ENCODE measurements around the gene ABLIM2. TPM values are rescaled to one million over a fixed set of nuclear protein-coding genes. Genes with fewer than 3 reads are reported as not detected.

Gene ABLIM2
- total RNA-seq, 4 donors from 2014 or later, result 4.2 to 28.5 (median 8.7) TPM

GRCh38 chr4:8127051-8127826 is 31.4 kb downstream of the ABLIM2 start:
- Histone ChIP-seq H3K9me3 (no peaks in the 10 kb centered on the region), H3K27me3 (no peaks in the 10 kb centered on the region), H3K36me3 (peaks cover 0 to 4% (median 0%) of the 10 kb centered on the region in 4 donors), H3K4me1 (peaks cover 0 to 5% (median 0%) of the 10 kb centered on the region in 4 donors), H3K4me3 (no peak overlapping the region), H3K27ac (replicated peaks in 1 of 4) (no peak overlapping the region)
- no peak for DNase-seq (ENCODE audit: extremely low spot score)
- TF ChIP-seq EP300 (IDR thresholded peaks at IDR 0.05) (no peak), POLR2A (IDR thresholded peaks at IDR 0.05; ENCODE audit: low read depth) (peak; percentile 61), POLR2AphosphoS5 (IDR thresholded peaks at IDR 0.05) (no peak)
- TF ChIP-seq, protein P1, sequence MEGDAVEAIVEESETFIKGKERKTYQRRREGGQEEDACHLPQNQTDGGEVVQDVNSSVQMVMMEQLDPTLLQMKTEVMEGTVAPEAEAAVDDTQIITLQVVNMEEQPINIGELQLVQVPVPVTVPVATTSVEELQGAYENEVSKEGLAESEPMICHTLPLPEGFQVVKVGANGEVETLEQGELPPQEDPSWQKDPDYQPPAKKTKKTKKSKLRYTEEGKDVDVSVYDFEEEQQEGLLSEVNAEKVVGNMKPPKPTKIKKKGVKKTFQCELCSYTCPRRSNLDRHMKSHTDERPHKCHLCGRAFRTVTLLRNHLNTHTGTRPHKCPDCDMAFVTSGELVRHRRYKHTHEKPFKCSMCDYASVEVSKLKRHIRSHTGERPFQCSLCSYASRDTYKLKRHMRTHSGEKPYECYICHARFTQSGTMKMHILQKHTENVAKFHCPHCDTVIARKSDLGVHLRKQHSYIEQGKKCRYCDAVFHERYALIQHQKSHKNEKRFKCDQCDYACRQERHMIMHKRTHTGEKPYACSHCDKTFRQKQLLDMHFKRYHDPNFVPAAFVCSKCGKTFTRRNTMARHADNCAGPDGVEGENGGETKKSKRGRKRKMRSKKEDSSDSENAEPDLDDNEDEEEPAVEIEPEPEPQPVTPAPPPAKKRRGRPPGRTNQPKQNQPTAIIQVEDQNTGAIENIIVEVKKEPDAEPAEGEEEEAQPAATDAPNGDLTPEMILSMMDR (IDR thresholded peaks at IDR 0.05), result no peak
- intact Hi-C loops (cut with DNase I), result no loop called here
- whole genome bisulfite sequencing, result 91% methylated on average over 10 of the region's 29 CpGs

DNA sequence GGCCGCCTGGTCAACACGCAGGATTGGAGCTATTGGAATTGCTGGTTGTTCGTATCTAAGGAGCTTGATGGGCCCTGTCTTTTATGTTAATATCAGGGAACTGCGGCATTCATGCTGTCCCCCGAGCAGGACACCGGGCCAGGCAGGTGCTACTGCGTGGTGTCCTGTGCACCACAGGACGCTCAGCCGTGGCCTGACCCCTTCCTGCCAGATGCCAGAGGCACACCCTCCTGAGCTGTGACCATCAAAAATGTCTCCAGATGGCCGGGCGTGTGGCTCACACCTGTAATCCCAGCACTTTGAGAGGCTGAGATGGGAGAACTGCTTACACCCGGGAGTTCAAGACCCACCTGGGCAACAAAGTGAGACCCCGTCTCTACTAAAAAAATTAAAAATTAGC is 32.1 kb downstream of the ABLIM2 start:
- WGBS, result 92% methylated on average over 13 of the region's 13 CpGs
- Histone ChIP-seq H3K4me1 (peaks cover 0 to 5% (median 0%) of the 10 kb centered on the region in 4 donors), H3K27ac (replicated peaks in 1 of 4) (no peak overlapping the region), H3K27me3 (no peaks in the 10 kb centered on the region), H3K4me3 (no peak overlapping the region), H3K9me3 (no peaks in the 10 kb centered on the region), H3K36me3 (peaks cover 0 to 4% (median 0%) of the 10 kb centered on the region in 4 donors)
- intact Hi-C loops (cut with DNase I), result no loop called here
- no peak for TF ChIP-seq POLR2AphosphoS5 (IDR thresholded peaks at IDR 0.05)
- TF ChIP-seq EP300 (IDR thresholded peaks at IDR 0.05), result no peak
- no peak for DNase-seq (ENCODE audit: extremely low spot score)

DNA sequence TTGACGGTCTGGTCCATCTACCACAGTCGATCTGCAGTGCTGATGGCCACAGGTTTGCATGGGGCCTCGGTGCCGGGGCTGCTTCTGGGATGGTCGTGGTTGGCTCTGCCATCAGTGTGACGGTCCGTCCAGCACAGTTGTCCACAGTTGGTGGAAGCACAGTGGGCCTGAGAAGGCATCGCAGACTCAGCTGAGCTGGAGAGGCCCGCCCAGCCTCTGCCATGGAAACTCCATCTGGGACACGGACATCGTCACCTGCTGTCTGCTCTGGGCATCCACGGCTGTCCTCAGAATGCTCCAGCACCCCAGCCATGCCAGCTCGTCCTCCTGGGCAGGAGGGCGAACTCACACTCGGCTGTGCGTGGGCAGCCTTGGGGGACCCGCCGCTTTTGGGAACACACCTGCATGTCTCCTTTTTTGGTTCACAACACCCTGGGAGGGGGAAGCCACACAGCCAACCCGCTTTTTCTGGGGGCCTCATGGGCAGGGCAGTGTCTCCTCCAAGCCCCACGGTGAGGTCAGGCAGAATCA is 33.0 kb downstream of the ABLIM2 start:
- Histone ChIP-seq H3K4me3 (no peak overlapping the region), H3K27ac (replicated peaks in 1 of 4) (no peak overlapping the region), H3K36me3 (peaks cover 0 to 4% (median 0%) of the 10 kb centered on the region in 4 donors), H3K27me3 (no peaks in the 10 kb centered on the region), H3K4me1 (peaks cover 0 to 5% (median 0%) of the 10 kb centered on the region in 4 donors), H3K9me3 (no peaks in the 10 kb centered on the region)
- 89% methylated on average over 10 of the region's 20 CpGs for WGBS
- no peak for DNase-seq (ENCODE audit: extremely low spot score)
- no peak for TF ChIP-seq POLR2A (IDR thresholded peaks at IDR 0.05; ENCODE audit: low read depth)
- TF ChIP-seq EP300 (IDR thresholded peaks at IDR 0.05), result no peak
- TF ChIP-seq POLR2AphosphoS5 (IDR thresholded peaks at IDR 0.05), result no peak
- TF ChIP-seq, protein P1 (IDR thresholded peaks at IDR 0.05), result no peak
- intact Hi-C loops (cut with DNase I), result no loop called here

GRCh38 chr4:8123870-8124269 is 34.7 kb downstream of the ABLIM2 start:
- Histone ChIP-seq H3K4me1 (peaks cover 0 to 5% (median 0%) of the 10 kb centered on the region in 4 donors), H3K36me3 (peaks cover 0 to 4% (median 0%) of the 10 kb centered on the region in 4 donors), H3K27ac (replicated peaks in 1 of 4) (no peak overlapping the region), H3K27me3 (no peaks in the 10 kb centered on the region), H3K4me3 (no peak overlapping the region), H3K9me3 (no peaks in the 10 kb centered on the region)
- 70% methylated on average over 5 of the region's 5 CpGs for WGBS
- no peak for DNase-seq (ENCODE audit: extremely low spot score)
- intact Hi-C loops (cut with DNase I), result no loop called here
- TF ChIP-seq POLR2AphosphoS5 (IDR thresholded peaks at IDR 0.05) (no peak), POLR2A (IDR thresholded peaks at IDR 0.05; ENCODE audit: low read depth) (no peak), EP300 (IDR thresholded peaks at IDR 0.05) (no peak)
- TF ChIP-seq, protein P1 (IDR thresholded peaks at IDR 0.05), result no peak

- Histone ChIP-seq H3K4me1 (peaks cover 0 to 5% (median 0%) of the 10 kb centered on the region in 4 donors), H3K27me3 (no peaks in the 10 kb centered on the region), H3K4me3 (no peak overlapping the region), H3K27ac (replicated peaks in 1 of 4) (no peak overlapping the region), H3K9me3 (no peaks in the 10 kb centered on the region), H3K36me3 (peaks cover 0 to 4% (median 0%) of the 10 kb centered on the region in 4 donors)
- intact Hi-C loops (cut with DNase I), result no loop called here
- no peak for DNase-seq (ENCODE audit: extremely low spot score)
- 41% methylated on average over 6 of the region's 8 CpGs for WGBS
- TF ChIP-seq POLR2A (IDR thresholded peaks at IDR 0.05; ENCODE audit: low read depth) (no peak), POLR2AphosphoS5 (IDR thresholded peaks at IDR 0.05) (no peak), EP300 (IDR thresholded peaks at IDR 0.05) (no peak)
- TF ChIP-seq, protein P1 (IDR thresholded peaks at IDR 0.05), result no peak
These were observed 35.2 kb downstream of the ABLIM2 start for GRCh38 chr4:8123389-8123788.
